K562 (cell line): ENCODE data around the gene MDP1. TPM values are rescaled to one million over a fixed set of nuclear protein-coding genes. Genes with fewer than 3 reads are reported as not detected.

Experiments
- ARNT ChIP-seq, 2 experiments: fragments of 450-650 bp; IDR thresholded peaks; 2 replicates each; pipeline ENCODE4 v1.6.1; 2016; ENCODE audit warnings: mild to moderate bottlenecking in 1 of 2
- ATF2 ChIP-seq: sonication (generic); formaldehyde crosslinking; IDR thresholded peaks from 2 replicates; pipeline ENCODE4 v1.8.1; 2022; ENCODE audit warnings: missing genetic modification reagents
- BRCA1 ChIP-seq, 2 experiments: fragments of 450-650 bp in 1 of 2; sonication (generic) in 1 of 2; formaldehyde crosslinking in 1 of 2; IDR thresholded peaks; 2 replicates each; pipeline versions ENCODE4 v1.5.0 to v1.6.1; 2017 to 2020; ENCODE audit warnings: mild to moderate bottlenecking in 1 of 2, missing genetic modification reagents in 1 of 2
- CBX5 ChIP-seq: IDR thresholded peaks from 2 replicates; pipeline ENCODE4 v1.6.1; 2014; ENCODE audit warnings: low read depth, borderline replicate concordance
- CBX8 ChIP-seq: fragments of 200-600 bp; sonication (generic); IDR thresholded peaks from 2 replicates; pipeline ENCODE4 v1.6.1; 2012; ENCODE audit warnings: borderline replicate concordance, mixed run types, low read depth, mild to moderate bottlenecking, moderate library complexity, mixed read lengths, low read length, control low read depth, inconsistent platforms; ENCODE audit not compliant: poor library complexity, severe bottlenecking; ENCODE audit errors: extremely low read depth
- CGGBP1 ChIP-seq: fragments of 250-450 bp; sonication (Bioruptor Pico); IDR thresholded peaks from 2 replicates; pipeline ENCODE4 v1.9.0; 2021; ENCODE audit warnings: mild to moderate bottlenecking
- CHCHD3 ChIP-seq: fragments of 250-450 bp; sonication (Bioruptor Pico); IDR thresholded peaks from 2 replicates; pipeline ENCODE4 v2.1.2; 2022; ENCODE audit warnings: mild to moderate bottlenecking
- GABPB1 ChIP-seq: sonication (generic); formaldehyde crosslinking; IDR thresholded peaks from 2 replicates; pipeline ENCODE4 v1.8.0; 2022; ENCODE audit warnings: mild to moderate bottlenecking, missing genetic modification reagents
- GATA2 ChIP-seq: sonication (generic); formaldehyde crosslinking; IDR thresholded peaks from 2 replicates; pipeline ENCODE4 v1.4.0; 2020; ENCODE audit warnings: mild to moderate bottlenecking, missing genetic modification reagents
- GATAD2A ChIP-seq: fragments of 450-650 bp; IDR thresholded peaks from 2 replicates; pipeline ENCODE4 v1.6.1; 2017
- HDAC1 ChIP-seq, 2 experiments: fragments of 450-650 bp; IDR thresholded peaks; 2 replicates each; pipeline ENCODE4 v1.6.1; 2016 to 2017; ENCODE audit warnings: inconsistent platforms in 1 of 2, mild to moderate bottlenecking in 1 of 2, moderate library complexity in 1 of 2
- HLTF ChIP-seq: fragments of 450-650 bp; IDR thresholded peaks from 2 replicates; pipeline ENCODE4 v1.6.1; 2016
- LCOR ChIP-seq: sonication (generic); formaldehyde crosslinking; IDR thresholded peaks from 2 replicates; pipeline ENCODE4 v1.8.0; 2022; ENCODE audit warnings: mild to moderate bottlenecking, missing genetic modification reagents
- MAZ ChIP-seq, 2 experiments: fragments of 450-650 bp in 1 of 2; sonication (generic) in 1 of 2; formaldehyde crosslinking; IDR thresholded peaks in 1 of 2; conservative IDR thresholded peaks in 1 of 2; 2 replicates each; pipeline versions ENCODE4 v1.4.0 to v1.5.0; 2020; ENCODE audit warnings: mild to moderate bottlenecking in 1 of 2, missing genetic modification reagents in 1 of 2
- MTA3 ChIP-seq: fragments of 450-650 bp; formaldehyde crosslinking; IDR thresholded peaks from 2 replicates; pipeline ENCODE4 v1.6.1; 2017; ENCODE audit warnings: mild to moderate bottlenecking, borderline replicate concordance
- NFIC ChIP-seq: fragments of 450-650 bp; IDR thresholded peaks from 2 replicates; pipeline ENCODE4 v1.6.1; 2017; ENCODE audit warnings: mild to moderate bottlenecking, inconsistent platforms
- NUFIP1 ChIP-seq: fragments of 450-650 bp; IDR thresholded peaks from 2 replicates; pipeline ENCODE4 v1.6.1; 2018; ENCODE audit not compliant: partially characterized antibody
- RAD51 ChIP-seq: fragments of 450-650 bp; IDR thresholded peaks from 2 replicates; pipeline ENCODE4 v1.7.1; 2016; ENCODE audit warnings: low read depth, mild to moderate bottlenecking, borderline replicate concordance
- RBM17 ChIP-seq: fragments of 200-400 bp; formaldehyde crosslinking; IDR thresholded peaks from 2 replicates; pipeline ENCODE4 v1.6.1; 2017; ENCODE audit warnings: low read depth, mild to moderate bottlenecking, low read length, borderline replicate concordance
- RFX5 ChIP-seq: IDR thresholded peaks from 2 replicates; pipeline ENCODE4 v1.6.1; 2011; ENCODE audit warnings: low read depth, mild to moderate bottlenecking, improper control_type of control experiment, low read length
- SIN3B ChIP-seq: fragments of 450-650 bp; IDR thresholded peaks from 2 replicates; pipeline ENCODE4 v1.6.1; 2017; ENCODE audit warnings: low read depth, mild to moderate bottlenecking, moderate library complexity
- SMAD1 ChIP-seq: fragments of 150-350 bp; IDR thresholded peaks from 2 replicates; pipeline ENCODE4 v1.6.1; 2014; ENCODE audit warnings: low read length, low read depth; ENCODE audit not compliant: partially characterized antibody
- SMARCB1 ChIP-seq: IDR thresholded peaks from 2 replicates; pipeline ENCODE4 v1.6.1; 2011; ENCODE audit warnings: improper control_type of control experiment, low read depth; ENCODE audit not compliant: insufficient read length
- SP1 ChIP-seq: sonication (generic); formaldehyde crosslinking; IDR thresholded peaks from 2 replicates; pipeline ENCODE4 v1.8.1; 2022; ENCODE audit warnings: mild to moderate bottlenecking, missing genetic modification reagents
- TFAM ChIP-seq: fragments of 250-450 bp; sonication (Bioruptor Pico); conservative IDR thresholded peaks from 2 replicates; pipeline ENCODE4 v1.5.0; 2021; ENCODE audit warnings: mild to moderate bottlenecking, moderate library complexity
- TRIM28 ChIP-seq: fragments of 450-650 bp; IDR thresholded peaks from 2 replicates; pipeline ENCODE4 v1.6.1; 2017
- ZKSCAN3 ChIP-seq: fragments of 250-450 bp; sonication (Bioruptor Pico); IDR thresholded peaks from 2 replicates; pipeline ENCODE4 v1.4.0; 2020
- ZNF124 ChIP-seq: sonication (generic); formaldehyde crosslinking; IDR thresholded peaks from 2 replicates; pipeline ENCODE4 v1.8.1; 2022; ENCODE audit warnings: missing genetic modification reagents
- ZNF408 ChIP-seq: fragments of 250-450 bp; sonication (Bioruptor Pico); IDR thresholded peaks from 2 replicates; pipeline ENCODE4 v1.4.0; 2020; ENCODE audit warnings: low read depth, mild to moderate bottlenecking, moderate library complexity
- ZNF431 ChIP-seq: sonication (generic); formaldehyde crosslinking; IDR thresholded peaks from 2 replicates; pipeline ENCODE4 v1.8.0; 2022; ENCODE audit warnings: mild to moderate bottlenecking, missing genetic modification reagents
- ZNF583 ChIP-seq: fragments of 250-450 bp; sonication (Bioruptor Pico); IDR thresholded peaks from 2 replicates; pipeline ENCODE4 v1.4.0; 2020
- polyA plus RNA-seq, 8 experiments: library from polyadenylated mRNA; depleted of rRNA in 4 of 8; stranded (reverse) in 5 of 8; unstranded in 3 of 8; fragments of >200 nt; fragmentation: Nextera tagmentation in 2 of 8; fragmentation: Illumina TruSeq in 1 of 8; extraction: Ambion mirVana in 2 of 8; extraction: Trizol in 1 of 8; gene quantifications; 2 replicates each; pipeline versions ENCODE4 v1.2.1 to v1.2.3, GENCODE V29; 2011 to 2014; ENCODE audit warnings: inconsistent platforms in 1 of 8, missing spikeins in 1 of 8
- total RNA-seq, 7 experiments: library from RNA; depleted of rRNA in 6 of 7; stranded (reverse); fragments of >200 nt in 6 of 7; fragmentation: Illumina TruSeq in 2 of 7; extraction: Trizol in 2 of 7; gene quantifications; 2 replicates each; pipeline versions ENCODE4 v1.2.1 to v1.2.3, GENCODE V29; 2011 to 2021; ENCODE audit warnings: low replicate concordance in 1 of 7

The MDP1 gene
- total and polyA plus RNA-seq, 9 of the 15 experiments (the other 6 are each of a cell fraction or from before 2014, with no cell fraction given) = 2.7 to 29.6 (median 11.0) TPM

GRCh38 chr14:24195186-24196070 is 20.4 kb downstream of the MDP1 start, which contains the start of gene TM9SF1 (continued):
- TF ChIP-seq GATAD2A (no peak), ZNF583 (CRISPR knock-in tag) (no peak), SMAD1 (no peak), CHCHD3 (CRISPR knock-in tag) (no peak), GABPB1 (CRISPR knock-in tag) (peak; percentile 94), CGGBP1 (CRISPR knock-in tag) (no peak), TFAM (CRISPR knock-in tag) (no peak), SMARCB1 (no peak), MTA3 (no peak; the same call in 1 of the 2 replicates), SP1 (CRISPR knock-in tag) (peak; percentile 69; the same call in 1 of the 2 replicates), HLTF (no peak; the same call in 1 of the 2 replicates), TRIM28 (no peak), NFIC (peak; percentile 12), ATF2 (CRISPR knock-in tag) (no peak), CBX5 (no peak), RBM17 (no peak), ARNT (IDR thresholded peaks at IDR 0.05) (no peak), GATA2 (no peak), RFX5 (no peak), ZNF408 (CRISPR knock-in tag) (no peak), ZNF431 (CRISPR knock-in tag) (0 out of 2 replicates have a peak, but pooled peaks have one; percentile 16), LCOR (CRISPR knock-in tag) (no peak; the same call in 1 of the 2 replicates), CBX8 (no peak), HDAC1 (IDR thresholded peaks at IDR 0.05) (peak in 1 of 2 experiments; percentile 58; a peak in 2 of 4 replicates), NUFIP1 (no peak), ZKSCAN3 (no peak), RAD51 (no peak), ZNF124 (CRISPR knock-in tag) (no peak), SIN3B (peak; percentile 69; the same call in 1 of the 2 replicates), MAZ (CRISPR knock-in tag; conservative IDR thresholded peaks at IDR 0.05 in 1 of 2, IDR thresholded peaks at IDR 0.05 in 1 of 2) (peak; percentile 89 to 94), BRCA1 (IDR thresholded peaks at IDR 0.05) (no peak), BRCA1 (CRISPR knock-in tag; IDR thresholded peaks at IDR 0.05) (no peak)
